Measurements from ENCODE around the gene IKBKG.

DNA sequence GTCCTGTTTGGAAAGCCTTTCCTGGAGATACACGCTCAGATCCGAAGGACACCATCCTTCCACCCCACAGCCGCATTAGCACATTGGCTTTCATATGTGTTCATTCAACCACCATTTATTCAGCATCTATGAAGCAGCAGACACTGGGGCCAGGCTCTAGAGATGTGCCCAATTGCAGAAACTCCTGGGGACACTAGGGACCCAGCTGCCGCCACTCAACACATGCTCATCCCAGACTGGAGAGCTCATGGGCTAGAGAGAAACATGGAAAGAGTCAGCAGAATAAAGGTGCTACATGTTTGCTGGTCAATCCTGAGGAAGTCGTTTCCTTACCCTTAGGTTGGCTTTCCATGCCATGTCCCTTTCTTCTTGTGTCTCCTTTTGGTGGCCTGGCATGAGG, 45.1 kb downstream of the IKBKG start:
- TF ChIP-seq, protein P1, sequence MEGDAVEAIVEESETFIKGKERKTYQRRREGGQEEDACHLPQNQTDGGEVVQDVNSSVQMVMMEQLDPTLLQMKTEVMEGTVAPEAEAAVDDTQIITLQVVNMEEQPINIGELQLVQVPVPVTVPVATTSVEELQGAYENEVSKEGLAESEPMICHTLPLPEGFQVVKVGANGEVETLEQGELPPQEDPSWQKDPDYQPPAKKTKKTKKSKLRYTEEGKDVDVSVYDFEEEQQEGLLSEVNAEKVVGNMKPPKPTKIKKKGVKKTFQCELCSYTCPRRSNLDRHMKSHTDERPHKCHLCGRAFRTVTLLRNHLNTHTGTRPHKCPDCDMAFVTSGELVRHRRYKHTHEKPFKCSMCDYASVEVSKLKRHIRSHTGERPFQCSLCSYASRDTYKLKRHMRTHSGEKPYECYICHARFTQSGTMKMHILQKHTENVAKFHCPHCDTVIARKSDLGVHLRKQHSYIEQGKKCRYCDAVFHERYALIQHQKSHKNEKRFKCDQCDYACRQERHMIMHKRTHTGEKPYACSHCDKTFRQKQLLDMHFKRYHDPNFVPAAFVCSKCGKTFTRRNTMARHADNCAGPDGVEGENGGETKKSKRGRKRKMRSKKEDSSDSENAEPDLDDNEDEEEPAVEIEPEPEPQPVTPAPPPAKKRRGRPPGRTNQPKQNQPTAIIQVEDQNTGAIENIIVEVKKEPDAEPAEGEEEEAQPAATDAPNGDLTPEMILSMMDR (IDR thresholded peaks at IDR 0.05) = no peak
- TF ChIP-seq POLR2A (IDR thresholded peaks at IDR 0.05) = no peak
- TF ChIP-seq EP300 (IDR thresholded peaks at IDR 0.05) = no peak

All from ovary (tissue), 3 donors.